RKO (cell line): ENCODE measurements around the gene TUBB8.
"Not testable (repeated sequence)": the region's sequence is repeated elsewhere in the genome, so short reads cannot be mapped to it uniquely, and the experiment has no call there.

ENCODE experiments used
- DNase-seq: peaks from one replicate; pipeline ENCODE4 v3.0.0-alpha.2; 2016; ENCODE audit warnings: low spot score

The TUBB8 gene

GRCh38 chr10:48996-49395 lies at the start of gene TUBB8:
Gene TUBB8, minus strand, starts transcription at chr10:49296. Its CDS starts 58 bp downstream, at chr10:49238.
- no peak for DNase-seq

- no peak for DNase-seq
Observed at GRCh38 chr10:96466-96865, 47.4 kb upstream of the TUBB8 start.

GRCh38 chr10:95356-96115 lies 46.4 kb upstream of the TUBB8 start:
- DNase-seq = no peak

- DNase-seq = no peak
Observed at GRCh38 chr10:94613-95012, 45.5 kb upstream of the TUBB8 start.

GRCh38 chr10:92846-93245 lies 43.8 kb upstream of the TUBB8 start:
- no peak for DNase-seq

GRCh38 chr10:92153-92552 lies 43.1 kb upstream of the TUBB8 start:
- DNase-seq = no peak

GRCh38 chr10:91313-91712 lies 42.2 kb upstream of the TUBB8 start:
- DNase-seq = no peak

- no peak for DNase-seq
Observed at GRCh38 chr10:90161-90560, 41.1 kb upstream of the TUBB8 start.

- DNase-seq = no peak
Observed at GRCh38 chr10:89248-89647, 40.2 kb upstream of the TUBB8 start.

GRCh38 chr10:88253-88652 lies 39.2 kb upstream of the TUBB8 start:
- DNase-seq = no peak

GRCh38 chr10:87177-88080 lies 38.3 kb upstream of the TUBB8 start:
- DNase-seq = no peak

GRCh38 chr10:86031-86430 lies 36.9 kb upstream of the TUBB8 start:
- no peak for DNase-seq

- no peak for DNase-seq
Observed at GRCh38 chr10:85044-85443, 35.9 kb upstream of the TUBB8 start.

GRCh38 chr10:83930-84530 lies 34.9 kb upstream of the TUBB8 start:
- no peak for DNase-seq

GRCh38 chr10:80477-81105 lies 31.5 kb upstream of the TUBB8 start:
- no peak for DNase-seq

GRCh38 chr10:79532-80215 lies 30.6 kb upstream of the TUBB8 start:
- no peak for DNase-seq

GRCh38 chr10:78556-78955 lies 29.5 kb upstream of the TUBB8 start:
- DNase-seq = no peak

GRCh38 chr10:74266-74621 lies 25.1 kb upstream of the TUBB8 start:
- not testable (repeated sequence) for DNase-seq

- peak; percentile 60 for DNase-seq
Observed at GRCh38 chr10:73543-74265, 24.6 kb upstream of the TUBB8 start.

- not testable (repeated sequence) for DNase-seq
Observed at GRCh38 chr10:68156-68555, 19.1 kb upstream of the TUBB8 start.

- DNase-seq = not testable (repeated sequence)
Observed at GRCh38 chr10:49926-50325, 830 bp upstream of the TUBB8 start.
